NOMO-1 treated with DMSO at 0.1 percent for 48 hours (cell line): ENCODE results near the gene NFKB1.
A peak's percentile ranks its signal among the peaks of the same experiment; 100 is the strongest.
"Not testable (repeated sequence)": the region's sequence is repeated elsewhere in the genome, so short reads cannot be mapped to it uniquely, and the experiment has no call there.

Source experiments
- DNase-seq: peaks from one replicate; lab custom pipeline; 2025; ENCODE audit not compliant: unreplicated experiment; lab: John Stamatoyannopoulos, UW

Gene NFKB1

DNA sequence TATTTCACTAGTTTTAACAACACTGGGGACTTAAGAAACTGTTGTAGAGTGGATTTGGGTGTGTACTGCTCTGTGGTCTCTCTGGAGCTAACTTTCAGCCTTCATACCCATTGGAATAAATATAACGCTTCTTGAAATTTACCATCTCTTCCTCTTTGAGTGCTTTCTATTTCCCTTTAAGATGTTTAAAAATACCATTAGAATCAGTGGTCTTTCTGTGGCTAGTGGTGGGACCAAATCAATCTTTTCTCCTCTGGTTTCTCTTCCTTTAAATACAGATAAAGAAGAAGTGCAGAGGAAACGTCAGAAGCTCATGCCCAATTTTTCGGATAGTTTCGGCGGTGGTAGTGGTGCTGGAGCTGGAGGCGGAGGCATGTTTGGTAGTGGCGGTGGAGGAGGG is 92.0 kb downstream of the NFKB1 start:
- DNase-seq, result peak; percentile 73

DNA sequence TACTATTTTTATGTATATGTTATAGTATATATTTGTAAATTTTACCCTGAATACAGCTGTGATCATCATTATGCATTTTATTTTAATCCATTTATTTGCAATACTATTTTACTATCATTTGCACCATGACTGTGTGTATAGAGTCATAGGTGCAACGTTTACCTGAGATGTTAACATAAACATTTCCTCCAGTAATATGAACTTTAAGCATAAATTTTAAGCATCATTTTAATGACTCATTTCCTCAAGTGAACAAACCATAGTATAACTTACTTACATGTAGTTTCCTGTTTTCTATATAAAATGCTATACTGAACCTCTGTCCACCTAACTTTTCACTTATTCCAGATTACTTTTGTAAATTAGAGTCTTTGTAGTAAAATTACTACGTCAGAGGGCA is 92.8 kb downstream of the NFKB1 start:
- no peak for DNase-seq

DNA sequence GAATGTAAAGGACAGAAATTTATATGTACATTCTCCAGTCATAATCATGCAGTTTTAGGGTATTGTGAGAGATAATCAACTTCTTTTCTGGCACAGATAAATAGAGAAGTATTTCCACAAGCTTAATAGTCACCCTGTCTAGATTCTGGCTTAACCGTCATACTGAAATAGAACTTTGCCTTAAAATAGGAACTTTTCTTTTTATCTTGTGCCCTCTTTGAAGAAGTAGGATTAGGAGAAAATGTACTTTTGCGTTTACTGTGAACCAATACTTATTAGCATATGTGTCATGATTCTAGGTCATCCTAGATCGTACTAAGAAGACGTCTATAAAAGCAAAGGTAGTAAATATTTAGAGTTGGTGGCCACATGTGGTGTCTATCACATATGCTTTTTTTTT is 95.4 kb downstream of the NFKB1 start:
- DNase-seq, result no peak

DNA sequence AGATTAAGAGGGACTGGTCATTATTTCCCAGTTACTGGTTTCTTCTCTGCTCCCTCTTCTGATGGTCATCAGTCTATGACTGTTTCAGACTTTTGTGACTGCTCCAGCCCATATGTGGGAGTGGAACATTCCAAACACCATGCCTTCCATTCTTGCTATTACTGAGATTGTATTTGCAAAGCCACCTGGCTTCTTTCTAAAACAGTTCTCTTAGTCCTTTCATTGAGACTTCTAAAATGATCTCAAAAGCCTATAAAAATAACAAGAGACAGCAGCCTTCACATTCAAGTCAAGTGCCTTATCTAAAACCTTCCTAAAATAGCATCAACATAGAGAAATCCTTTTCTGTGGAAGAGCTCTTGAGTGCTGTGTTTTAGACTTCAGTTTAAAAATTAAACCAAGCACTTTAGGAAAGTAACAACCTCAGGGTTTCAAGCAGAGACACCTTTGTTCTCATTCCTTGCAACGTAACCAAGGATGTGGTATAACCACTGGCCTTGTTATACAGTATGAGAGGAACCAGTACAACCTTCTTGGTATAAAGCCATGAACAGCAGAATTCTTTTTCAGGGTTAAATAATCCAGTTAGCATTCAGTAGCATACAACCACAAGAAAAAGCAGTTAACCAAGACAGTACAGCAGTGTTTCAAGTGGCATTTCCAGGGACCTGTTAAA is 97.1 kb downstream of the NFKB1 start:
- DNase-seq, result no peak

DNA sequence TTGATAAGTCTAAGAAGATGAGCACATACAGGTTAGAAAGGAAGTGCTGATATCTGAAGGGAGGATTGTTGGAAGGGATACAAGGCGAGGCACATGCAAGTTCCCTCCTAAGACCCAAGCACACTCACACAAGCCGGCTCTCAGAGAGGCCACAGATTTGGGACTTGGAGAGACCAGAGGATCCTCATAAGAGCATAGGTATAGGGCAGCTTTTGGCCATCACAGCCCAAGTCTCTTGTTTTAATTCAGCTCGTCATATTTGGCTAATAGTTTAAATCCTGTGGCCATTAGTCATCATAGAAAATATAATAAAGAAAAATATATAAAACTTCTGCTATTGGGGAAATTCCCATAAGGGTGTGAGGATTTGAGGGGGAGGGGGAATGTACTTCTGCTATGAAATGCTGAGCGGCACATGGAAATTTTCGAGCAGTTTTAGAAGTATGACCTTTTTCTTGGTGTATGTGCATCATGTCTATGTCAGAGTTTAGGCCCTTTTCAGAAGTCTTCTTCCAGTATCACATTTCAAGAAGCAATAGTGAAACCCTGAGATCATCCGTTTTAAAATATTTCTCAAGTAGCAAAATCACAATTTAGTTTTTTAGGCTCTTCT is 97.7 kb downstream of the NFKB1 start:
- DNase-seq, result no peak

DNA sequence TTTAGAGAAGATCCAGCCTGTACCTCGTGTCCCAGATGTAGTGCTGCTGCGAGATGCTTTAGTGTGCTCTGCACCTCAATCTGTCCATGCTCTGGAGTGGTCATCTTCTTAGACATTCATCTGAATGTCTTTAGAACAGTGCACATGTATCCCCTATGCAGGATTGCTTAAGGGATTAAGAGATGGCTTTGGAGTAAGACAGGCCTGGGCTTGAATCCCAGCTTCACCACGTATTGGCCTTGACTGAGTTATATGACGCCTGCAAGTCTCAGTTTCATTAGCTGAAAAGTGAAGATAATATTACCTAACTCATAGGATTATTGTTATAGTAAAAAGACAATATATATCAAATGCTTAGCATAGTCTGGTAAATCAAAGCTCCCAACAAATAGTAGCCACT is 98.3 kb downstream of the NFKB1 start:
- no peak for DNase-seq

DNA sequence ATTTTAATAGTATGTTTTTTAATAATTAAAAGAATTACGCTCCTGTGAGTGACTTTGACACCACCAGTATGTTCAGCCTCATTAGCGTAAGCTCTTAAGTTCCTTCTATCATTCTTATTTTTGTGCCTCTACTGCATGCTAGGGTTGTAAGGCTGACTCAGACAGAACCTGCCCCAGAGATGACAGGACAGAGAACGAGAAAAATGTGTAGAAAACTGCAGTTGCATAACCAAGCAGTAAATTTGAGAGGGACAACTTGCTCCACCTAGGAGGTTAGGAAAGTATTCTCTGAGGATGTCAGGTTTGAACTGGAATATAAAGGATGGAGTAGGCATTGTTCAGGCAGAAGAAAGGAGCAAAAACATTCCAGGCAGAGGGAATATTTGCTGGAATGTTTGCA is 98.7 kb downstream of the NFKB1 start:
- no peak for DNase-seq

DNA sequence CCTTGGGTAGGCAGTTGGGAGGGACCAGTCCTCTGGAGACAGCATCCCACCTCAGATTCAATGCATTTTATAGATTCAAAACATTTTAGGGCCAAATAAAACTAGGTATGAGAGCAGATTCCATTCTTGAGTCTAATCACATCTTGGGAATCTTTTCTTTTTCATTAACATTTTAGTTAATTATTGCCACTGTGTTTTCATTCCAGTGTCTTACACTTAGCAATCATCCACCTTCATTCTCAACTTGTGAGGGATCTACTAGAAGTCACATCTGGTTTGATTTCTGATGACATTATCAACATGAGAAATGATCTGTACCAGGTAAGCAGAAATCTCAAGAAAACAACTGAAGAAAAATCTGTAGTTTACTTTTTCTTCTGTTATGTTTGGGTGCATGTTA is 99.5 kb downstream of the NFKB1 start:
- no peak for DNase-seq

DNA sequence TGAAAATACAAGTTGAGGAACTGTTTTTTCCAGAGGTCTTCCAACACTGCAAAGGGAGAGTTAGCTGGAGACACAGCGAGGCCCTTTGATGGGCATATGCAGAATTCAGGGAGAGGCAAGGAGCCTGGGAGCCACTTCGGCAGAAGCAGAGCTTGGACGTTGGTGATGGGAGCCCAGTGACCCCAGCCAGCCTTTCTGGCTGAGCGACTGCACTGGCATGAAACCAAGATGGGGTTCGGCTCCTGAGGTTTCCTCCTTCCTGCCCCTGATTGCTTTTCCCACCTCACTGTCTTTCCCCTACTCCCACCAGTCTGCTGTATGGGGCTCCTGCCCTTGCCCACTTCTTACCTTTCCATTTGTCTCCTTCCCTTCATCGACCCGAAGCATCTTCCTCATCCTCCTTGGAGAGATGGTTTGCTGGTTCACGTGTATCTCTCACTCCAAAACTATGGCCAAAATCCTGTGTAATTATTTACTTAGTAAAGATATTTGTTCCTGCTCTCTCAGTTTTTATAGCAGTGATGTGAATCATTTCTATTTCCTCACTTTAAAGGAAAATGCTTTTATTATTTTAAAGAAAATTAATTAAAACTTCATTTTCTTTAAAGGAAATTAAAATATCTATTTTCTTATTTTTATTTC is 100.5 kb downstream of the NFKB1 start:
- DNase-seq, result no peak

DNA sequence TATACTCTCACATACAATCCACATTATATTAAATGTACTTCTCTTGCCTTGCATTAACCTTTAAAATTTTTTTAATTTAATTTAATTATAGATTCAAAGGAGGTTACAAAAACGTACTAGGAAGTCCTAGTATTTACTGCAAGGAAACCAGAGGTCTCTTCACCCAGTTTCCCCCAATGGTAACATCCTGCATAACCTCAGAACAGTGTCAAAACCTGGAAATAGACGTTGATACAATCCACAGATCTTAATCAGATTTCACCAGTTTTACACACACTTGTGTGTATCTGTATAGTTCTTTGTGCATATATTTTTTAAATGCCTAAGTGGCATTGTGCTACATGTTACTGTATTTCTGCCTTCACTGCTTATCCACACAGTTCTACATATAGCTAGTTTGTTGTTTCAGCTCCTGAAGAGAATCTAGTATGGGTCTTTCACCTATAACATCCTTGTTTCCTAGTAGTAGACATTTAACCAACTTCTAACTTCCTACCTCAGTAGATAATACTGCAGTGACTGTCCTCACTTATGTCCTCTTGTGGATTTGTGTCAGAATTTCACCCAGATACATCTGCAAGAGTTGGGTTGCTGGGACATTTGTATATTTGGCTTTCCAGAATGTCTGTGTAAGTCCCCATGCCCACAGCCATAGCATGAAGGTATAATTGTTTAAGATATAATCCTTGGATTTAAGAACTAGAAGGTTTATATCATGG is 103.2 kb downstream of the NFKB1 start:
- no peak for DNase-seq

DNA sequence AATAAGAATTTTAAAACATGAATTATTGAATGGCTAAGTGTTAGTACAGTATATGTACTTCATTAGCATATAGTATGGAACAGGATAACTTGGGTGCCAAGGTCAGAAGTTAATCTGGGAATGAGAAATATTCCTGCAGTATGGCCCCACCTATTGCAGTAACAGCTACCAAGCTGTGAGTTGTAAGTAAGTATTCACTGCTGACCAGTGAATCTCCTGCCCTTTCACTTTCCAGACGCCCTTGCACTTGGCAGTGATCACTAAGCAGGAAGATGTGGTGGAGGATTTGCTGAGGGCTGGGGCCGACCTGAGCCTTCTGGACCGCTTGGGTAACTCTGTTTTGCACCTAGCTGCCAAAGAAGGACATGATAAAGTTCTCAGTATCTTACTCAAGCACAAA is 105.1 kb downstream of the NFKB1 start:
- no peak for DNase-seq

DNA sequence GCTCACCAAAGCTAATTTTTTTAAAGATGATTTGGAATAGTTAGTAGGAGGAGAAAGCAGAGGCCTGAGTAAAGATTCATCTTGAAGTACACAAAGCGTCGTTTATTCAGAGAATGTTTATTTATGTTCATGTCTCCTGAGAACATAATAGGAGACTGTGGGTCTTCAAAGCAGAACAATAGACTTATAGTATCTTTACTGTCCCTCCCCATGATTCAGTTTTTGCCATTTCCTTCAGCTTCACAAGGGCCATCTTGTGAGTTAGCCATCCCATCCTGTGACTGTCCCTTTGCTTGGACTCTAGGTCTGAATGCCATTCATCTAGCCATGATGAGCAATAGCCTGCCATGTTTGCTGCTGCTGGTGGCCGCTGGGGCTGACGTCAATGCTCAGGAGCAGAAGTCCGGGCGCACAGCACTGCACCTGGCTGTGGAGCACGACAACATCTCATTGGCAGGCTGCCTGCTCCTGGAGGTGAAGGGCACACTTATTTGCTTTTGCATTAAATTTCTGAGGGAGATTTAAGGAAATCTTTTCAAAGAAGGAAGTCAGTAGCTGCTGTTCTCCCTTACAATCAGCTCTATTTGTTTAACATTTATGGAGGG is 105.8 kb downstream of the NFKB1 start:
- no peak for DNase-seq

DNA sequence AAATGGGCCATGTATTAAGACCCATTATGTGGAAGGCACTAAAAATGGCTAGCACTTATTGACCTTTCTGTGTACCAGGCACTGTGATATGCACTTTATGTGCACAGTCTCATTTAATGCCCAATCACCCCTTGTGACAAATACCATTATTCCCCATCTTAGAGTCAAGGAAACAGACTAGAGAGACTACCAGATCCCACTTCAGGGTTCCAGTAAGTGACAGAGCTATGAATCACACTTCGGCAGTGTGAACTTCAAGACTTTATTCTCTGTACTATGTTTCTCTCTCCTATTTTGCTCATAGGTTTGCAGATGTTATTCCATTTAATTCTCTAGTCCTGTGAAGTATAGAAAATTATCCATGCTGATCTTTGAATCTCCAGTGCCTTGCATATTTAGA is 107.0 kb downstream of the NFKB1 start:
- no peak for DNase-seq

DNA sequence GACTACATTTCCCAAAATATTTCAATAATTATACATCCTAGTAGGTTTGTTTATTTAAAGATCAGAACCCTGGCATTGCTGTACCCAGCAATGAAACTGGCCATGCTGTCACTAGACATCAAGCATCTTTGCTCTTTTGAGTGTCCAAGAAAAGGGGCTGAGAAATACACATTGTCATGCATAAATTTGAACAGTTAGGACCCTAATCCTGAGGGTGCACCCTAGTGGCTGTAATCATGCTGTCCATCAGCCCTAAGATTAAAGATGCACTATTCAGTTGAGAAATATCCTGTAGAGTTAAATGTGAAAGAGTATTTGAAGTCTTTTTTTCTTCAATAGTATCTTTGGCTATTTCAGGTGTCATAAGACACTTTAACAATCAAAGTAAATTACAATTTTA is 108.8 kb downstream of the NFKB1 start:
- DNase-seq, result no peak

DNA sequence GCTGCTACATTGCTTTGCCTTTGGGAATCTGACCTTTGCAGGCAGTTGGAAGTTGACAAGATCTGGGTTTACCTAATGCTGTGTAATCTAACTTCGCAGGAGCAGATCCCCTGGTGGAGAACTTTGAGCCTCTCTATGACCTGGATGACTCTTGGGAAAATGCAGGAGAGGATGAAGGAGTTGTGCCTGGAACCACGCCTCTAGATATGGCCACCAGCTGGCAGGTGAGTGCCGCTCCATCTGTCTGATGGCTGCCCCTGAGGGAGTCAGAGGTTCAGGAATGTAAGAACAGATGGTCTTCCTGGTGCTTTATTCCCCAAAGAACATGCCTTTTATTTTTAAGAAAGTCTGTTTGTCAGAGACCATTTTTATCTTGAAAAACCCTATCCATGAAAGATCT is 109.3 kb downstream of the NFKB1 start:
- DNase-seq, result no peak

DNA sequence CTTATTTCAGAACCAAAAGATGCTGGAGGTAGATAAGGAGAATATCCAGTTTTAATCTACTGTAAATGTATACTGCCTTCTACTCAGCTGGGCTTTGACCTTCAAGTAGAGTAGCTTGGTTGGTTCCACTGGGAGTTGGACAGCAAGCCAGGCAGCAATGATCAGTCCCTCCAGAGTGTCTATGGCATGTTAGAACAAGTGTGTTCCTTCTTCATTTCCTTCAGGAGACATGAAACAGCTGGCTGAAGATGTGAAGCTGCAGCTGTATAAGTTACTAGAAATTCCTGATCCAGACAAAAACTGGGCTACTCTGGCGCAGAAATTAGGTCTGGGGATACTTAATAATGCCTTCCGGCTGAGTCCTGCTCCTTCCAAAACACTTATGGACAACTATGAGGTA is 111.1 kb downstream of the NFKB1 start:
- DNase-seq, result no peak

DNA sequence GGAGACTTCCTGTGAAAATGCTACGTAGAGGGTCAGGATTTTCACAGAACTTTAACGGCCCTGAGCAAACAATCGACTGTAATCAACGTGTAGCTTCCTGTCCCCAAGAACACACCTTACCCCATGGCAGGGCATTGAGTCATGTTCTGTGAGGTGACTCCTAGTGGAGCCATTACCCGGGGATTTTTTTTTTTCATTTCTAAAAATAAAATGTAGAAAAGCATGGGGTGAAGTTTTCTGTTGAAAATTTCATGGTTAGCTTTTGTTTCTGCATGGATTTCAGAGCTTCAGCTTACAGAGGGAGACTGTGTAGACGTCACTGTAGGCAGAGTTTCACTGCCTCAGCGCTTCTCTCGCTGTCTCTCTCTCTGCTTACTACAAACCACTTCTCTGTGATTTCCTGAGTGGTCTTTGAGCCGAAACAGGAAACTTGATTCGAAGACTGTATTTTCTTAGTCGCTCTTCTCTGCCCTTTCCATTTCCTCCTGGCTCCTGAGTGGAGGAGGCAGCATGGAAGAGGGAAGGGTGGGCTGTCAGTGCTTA is 111.7 kb downstream of the NFKB1 start:
- DNase-seq, result no peak

DNA sequence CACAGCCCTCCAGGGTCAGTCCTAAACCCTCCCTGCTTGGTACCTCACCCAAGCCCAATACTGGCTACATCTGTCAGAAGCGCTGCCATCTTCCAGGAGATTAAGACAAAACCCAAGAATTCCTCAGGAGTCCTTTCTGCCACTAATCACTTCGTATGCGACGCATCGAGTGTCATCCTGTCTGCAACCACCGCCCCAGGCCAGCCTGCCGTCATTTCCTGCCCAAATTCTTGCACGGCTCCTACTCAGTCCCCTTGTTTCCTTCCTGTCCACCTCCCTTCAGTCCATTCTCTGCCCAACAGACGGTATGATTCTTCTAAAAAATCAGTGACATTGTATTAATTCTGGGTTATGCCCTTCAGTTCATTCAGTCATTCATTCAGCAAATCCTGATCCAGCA is 113.6 kb downstream of the NFKB1 start:
- DNase-seq, result no peak

DNA sequence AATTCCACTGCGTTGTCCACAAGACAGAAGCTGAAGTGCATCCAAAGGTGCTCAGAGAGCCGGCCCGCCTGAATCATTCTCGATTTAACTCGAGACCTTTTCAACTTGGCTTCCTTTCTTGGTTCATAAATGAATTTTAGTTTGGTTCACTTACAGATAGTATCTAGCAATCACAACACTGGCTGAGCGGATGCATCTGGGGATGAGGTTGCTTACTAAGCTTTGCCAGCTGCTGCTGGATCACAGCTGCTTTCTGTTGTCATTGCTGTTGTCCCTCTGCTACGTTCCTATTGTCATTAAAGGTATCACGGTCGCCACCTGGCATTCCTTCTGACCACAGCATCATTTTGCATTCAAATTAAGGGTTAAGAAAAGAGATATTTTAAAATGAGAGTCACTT is 115.5 kb downstream of the NFKB1 start:
- no peak for DNase-seq

DNA sequence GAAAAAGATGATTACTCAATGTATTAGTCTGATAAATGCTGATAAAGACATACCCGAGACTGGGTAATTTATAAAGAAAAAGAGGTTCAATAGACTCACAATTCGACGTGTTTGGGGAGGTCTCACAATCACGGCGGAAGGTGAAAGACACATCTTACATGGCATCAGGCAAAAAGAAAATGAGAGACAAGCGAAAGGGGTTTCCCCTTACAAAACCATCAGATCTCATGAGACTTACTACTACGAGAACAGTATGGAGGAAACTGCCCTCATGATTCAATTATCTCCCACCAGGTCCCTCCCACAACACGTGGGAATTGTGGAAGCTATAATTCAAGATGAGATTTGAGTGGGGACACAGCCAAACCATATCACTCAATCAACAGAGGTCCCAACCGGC is 117.9 kb downstream of the NFKB1 start:
- DNase-seq, result not testable (repeated sequence)
